ENCODE results near the gene GPC5.
"Not testable (repeated sequence)": the region's sequence is repeated elsewhere in the genome, so short reads cannot be mapped to it uniquely, and the experiment has no call there.

GPC5 gene

DNA sequence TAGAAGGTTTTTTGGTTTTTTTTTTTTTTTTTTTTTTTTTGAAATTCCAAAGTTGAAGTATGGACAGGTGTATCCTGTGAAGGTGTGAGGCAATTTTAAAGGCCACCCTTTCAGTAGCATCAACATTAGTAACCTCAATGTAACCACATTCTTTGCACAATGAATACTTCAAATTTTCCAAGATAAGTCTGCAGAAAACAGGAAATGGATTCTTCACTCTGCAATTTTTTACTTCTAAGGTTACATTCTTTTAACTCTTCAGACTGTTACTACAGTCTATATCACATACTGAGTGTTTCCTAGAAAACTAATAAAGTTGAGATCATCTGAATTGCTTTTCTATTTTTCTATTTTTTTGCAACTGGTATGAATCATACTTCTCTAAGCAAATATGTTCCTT lies 1259.1 kb downstream of the GPC5 start:
- DNase-seq (ENCODE audit: low spot score): no peak

GRCh38 chr13:92658293-92658692 lies 1259.9 kb downstream of the GPC5 start:
- no peak for DNase-seq (ENCODE audit: low spot score)

DNA sequence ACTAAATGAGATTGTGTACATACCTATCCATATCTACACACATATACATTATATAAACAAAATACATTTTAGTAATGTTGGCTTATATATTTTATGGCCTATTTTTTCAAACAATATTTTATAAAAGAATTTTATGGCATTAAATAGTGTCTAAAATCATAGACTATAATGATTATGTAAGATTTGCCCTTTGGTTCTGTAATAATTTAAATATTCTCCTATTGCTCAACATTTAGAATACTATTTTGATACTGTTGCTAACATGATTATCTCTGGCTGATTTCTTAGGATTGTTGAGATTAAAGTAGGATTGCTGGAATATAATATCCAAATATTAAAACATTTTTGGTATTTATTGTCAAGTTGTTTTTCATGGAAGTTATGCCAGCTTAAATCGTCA lies 1263.0 kb downstream of the GPC5 start:
- no peak for DNase-seq (ENCODE audit: low spot score)

DNA sequence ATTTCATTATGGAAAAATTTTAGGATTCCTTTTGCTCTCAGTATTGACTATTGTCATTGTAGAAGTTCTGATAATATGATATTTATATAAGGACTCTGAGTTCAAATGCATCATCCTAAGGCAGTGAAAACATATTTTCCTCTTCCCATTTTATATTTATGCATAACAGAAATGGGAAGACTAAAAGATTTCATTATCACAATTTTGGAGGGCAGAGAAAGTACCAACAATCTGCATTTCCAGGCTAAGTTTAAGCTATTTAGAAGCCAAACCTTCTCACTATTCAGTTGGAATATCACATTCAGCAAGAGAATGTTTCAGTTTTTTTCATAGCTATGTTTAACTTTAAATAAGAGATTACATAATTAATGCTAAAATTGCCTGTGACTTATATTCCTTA lies 1269.7 kb downstream of the GPC5 start:
- DNase-seq (ENCODE audit: low spot score): no peak

GRCh38 chr13:92670096-92670495 lies 1271.7 kb downstream of the GPC5 start:
- DNase-seq (ENCODE audit: low spot score): no peak

DNA sequence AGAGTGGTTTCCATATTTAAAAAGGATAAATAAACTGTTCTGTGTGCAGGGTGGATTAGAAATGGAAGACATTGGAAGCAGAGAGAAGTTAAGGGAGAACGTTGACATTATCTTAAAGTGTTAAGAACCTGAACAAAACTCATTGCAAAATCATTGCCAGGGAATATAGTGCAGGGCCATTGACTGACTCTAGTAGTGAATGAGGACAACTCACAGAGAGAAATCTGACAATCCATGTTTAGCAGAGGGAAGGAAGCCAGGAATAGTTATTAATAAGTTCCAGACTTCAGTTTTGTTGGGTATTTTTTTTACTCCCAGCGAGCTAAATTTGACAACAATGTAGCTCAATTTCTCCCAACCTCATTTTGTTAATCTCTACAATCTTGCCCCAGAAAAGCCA lies 1273.4 kb downstream of the GPC5 start:
- no peak for DNase-seq (ENCODE audit: low spot score)

GRCh38 chr13:92676246-92676645 lies 1277.8 kb downstream of the GPC5 start:
- DNase-seq (ENCODE audit: low spot score): no peak

- no peak for DNase-seq (ENCODE audit: low spot score)
Observed at GRCh38 chr13:92677571-92677970, 1279.2 kb downstream of the GPC5 start.

DNA sequence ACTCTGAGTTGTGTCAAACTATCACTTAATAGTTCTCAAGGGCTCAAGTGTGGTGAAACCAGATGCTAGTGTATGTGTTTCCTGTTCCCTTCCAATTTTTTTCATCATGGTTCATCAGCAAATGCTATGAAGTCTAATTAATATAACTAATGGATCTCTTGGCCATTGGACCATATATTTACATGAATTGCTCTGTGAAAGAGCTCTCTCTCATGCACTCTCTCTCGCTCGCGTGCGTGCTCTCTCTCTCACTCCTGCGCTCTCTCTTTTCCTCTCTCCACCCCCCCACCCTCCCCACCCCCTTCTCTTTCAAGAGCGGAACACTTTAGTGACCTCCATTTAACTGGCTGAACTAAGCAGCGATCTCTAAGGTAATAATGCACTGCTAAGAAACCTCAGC lies 1281.2 kb downstream of the GPC5 start:
- DNase-seq (ENCODE audit: low spot score): no peak

DNA sequence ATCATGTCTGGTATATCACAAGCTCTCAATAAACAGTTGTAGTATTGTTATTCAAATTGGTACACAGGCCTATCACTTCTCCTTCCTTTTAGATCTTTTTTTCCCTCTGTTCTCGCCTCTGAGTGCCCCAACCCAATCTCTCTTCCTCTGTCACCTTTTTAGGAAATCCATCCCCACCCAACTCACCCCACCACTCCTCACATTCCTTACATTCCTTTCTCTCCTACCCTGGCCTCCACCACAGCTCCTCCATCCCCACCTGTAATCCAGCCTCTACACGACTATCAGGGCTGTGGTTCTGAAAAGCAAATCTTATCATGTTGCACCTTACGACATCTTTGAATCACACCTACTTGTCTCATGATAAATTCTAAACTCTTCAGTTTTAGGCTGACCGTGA lies 1282.8 kb downstream of the GPC5 start:
- no peak for DNase-seq (ENCODE audit: low spot score)

GRCh38 chr13:92682832-92683517 lies 1284.6 kb downstream of the GPC5 start:
- no peak for DNase-seq (ENCODE audit: low spot score)

DNA sequence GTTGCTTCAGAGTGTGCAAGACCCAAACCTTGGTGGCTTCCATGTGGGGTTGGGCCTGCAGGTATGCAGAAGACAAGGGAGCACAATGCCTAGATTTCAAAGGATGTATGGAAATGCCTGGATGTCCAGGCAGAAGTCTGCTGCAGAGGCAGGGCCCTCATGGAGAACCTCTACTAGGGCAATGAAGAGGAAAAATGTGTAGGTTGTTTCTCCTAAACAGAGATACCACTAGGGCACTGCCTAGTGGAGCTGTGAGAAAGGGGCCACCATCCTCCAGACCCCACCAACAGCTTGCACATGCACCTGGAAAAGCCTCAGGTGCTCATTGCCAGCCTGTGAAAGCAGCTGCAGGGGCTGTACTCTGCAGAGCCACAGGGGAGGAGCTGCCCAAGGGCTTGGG lies 1295.6 kb downstream of the GPC5 start:
- no peak for DNase-seq (ENCODE audit: low spot score)

- DNase-seq (ENCODE audit: low spot score): not testable (repeated sequence)
Observed at GRCh38 chr13:92695827-92696226, 1297.4 kb downstream of the GPC5 start.

DNA sequence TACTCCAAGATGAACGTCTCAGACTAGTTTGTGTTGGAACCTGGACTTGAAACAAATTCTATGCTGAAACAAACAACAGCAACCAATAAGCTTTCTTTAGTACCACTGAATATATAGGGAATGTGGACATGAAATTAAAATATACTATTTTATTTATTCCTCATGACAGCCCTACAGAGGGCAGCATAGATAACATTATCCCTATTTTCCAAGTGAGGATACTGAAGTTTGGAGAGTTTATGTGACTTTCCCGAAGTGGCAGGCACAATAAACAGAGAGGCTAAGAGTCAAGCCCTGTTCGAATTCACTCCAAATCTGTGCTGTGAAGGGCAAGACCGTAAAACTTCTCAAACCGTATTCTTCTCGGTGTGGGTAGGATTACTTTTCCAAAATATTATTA lies 1318.3 kb downstream of the GPC5 start:
- DNase-seq (ENCODE audit: low spot score): peak; percentile 57

- no peak for DNase-seq (ENCODE audit: low spot score)
Observed at GRCh38 chr13:92717857-92718256, 1319.4 kb downstream of the GPC5 start.

DNA sequence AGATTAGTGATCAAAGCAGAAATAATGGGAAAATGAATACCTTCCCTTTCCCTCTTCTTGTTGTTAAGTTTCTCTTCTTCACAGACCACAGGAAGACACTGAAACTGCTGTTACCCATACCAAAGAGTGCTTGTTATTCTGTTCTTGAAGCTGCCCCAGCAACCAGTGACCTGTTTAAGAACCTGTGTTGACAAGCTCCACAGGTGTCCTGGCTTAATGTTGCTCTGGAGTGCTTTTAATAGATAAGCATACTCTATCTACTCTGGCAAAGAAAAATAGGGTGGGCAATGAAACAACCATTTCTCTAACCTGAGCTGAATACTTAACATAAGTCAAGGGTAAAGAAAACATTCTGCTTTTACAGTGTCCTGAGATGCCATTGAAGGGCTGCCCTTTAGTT lies 1321.4 kb downstream of the GPC5 start:
- no peak for DNase-seq (ENCODE audit: low spot score)

- no peak for DNase-seq (ENCODE audit: low spot score)
Observed at GRCh38 chr13:92721620-92722019, 1323.2 kb downstream of the GPC5 start.

- no peak for DNase-seq (ENCODE audit: low spot score)
Observed at GRCh38 chr13:92727118-92727517, 1328.7 kb downstream of the GPC5 start.

GRCh38 chr13:92734068-92734467 lies 1335.6 kb downstream of the GPC5 start:
- DNase-seq (ENCODE audit: low spot score): no peak

GRCh38 chr13:92734545-92734944 lies 1336.1 kb downstream of the GPC5 start:
- no peak for DNase-seq (ENCODE audit: low spot score)

DNA sequence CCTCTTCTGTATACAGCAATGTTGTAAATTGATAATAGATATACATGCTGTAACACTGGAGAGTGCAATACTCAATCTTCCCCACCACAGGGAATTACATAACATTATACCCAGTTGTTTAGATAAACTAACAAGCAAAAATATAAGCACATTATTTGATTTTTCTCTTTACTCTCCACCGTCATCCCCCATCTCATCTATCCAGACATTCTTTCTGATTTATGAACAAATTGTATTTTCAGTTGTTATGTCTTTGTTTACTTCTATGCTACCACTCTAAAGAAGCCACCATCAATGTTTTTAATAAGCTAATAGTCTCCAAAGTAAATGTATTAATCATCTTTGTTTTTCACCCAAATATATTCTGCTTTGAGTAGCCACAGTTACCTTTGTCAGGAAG lies 1337.5 kb downstream of the GPC5 start:
- no peak for DNase-seq (ENCODE audit: low spot score)

GRCh38 chr13:92739306-92739818 lies 1340.9 kb downstream of the GPC5 start:
- no peak for DNase-seq (ENCODE audit: low spot score)

DNA sequence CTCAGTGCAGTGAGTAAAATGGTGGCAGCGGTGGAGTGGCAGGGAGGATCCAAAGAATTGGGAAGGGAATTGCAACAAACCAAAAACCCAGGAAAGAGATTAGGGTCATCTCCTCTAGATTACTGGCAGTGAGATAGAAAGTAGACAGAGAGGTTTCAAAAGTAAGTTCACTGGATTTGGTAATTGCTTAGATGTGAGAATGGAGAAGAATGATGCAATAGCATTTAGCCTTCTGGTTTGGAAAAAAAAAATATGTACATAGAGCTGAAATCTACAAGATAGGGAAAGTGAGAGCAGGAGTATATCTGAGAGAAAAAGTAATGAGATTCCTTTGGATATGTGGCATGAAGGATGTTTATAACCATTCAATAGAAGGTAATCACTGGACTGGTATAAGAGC lies 1345.6 kb downstream of the GPC5 start:
- no peak for DNase-seq (ENCODE audit: low spot score)

GRCh38 chr13:92745258-92745657 lies 1346.8 kb downstream of the GPC5 start:
- no peak for DNase-seq (ENCODE audit: low spot score)
